GM18526 (cell line): Measurements from ENCODE around the gene ERAS.

ENCODE experiments used
- POLR2A ChIP-seq: IDR thresholded peaks from 3 replicates; pipeline ENCODE4 v1.6.1; 2011; ENCODE audit not compliant: insufficient read length; ENCODE audit errors: extremely low read depth

Gene ERAS

DNA sequence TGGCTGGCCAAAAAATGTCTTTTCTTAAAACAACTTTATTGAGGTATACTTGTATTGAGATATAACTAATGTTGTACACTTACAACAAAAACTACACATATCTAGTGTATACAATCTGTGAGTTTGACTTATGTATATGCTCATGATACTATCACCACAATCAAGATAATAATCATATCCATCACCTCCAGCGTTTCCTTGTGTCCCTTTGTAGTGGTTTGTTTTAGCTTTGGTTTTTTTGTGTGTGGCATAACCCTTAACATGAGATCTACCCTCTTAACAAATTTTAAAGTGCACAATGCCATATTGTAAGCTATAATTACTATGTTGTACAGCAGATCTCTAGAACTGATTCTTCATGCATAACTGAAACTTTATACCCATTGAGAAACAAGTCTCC, 22.5 kb downstream of the ERAS start:
- no peak for TF ChIP-seq POLR2A

- TF ChIP-seq POLR2A: no peak
Measured at GRCh38 chrX:48852857-48853256, 26.5 kb downstream of the ERAS start.

GRCh38 chrX:48854898-48855297, 28.6 kb downstream of the ERAS start:
- no peak for TF ChIP-seq POLR2A

DNA sequence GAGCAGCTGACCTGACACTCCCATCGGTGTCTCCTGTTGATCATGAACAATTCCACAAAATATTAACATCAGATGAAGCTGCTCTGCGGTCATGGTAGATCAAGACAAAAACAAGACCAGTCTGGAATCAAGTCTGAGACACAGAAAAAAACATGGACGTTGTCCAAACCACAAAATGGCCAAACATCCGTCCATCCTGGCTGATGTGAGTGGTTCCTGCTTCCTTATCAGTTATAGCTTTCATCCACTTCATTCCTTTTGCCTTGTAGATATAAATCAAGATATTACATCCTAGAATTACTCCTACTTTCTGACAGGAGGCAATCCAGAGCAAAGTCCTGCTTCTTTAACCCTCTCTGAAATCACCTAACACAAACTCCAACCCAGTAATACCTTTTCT, 37.9 kb downstream of the ERAS start:
- TF ChIP-seq POLR2A: no peak
